COR-L47 (cell line): ENCODE data around the gene MIS12.
A peak's percentile ranks its signal among the peaks of the same experiment; 100 is the strongest.

Experiments
- DNase-seq: peaks from one replicate; lab custom pipeline; 2025; lab: John Stamatoyannopoulos, UW

The MIS12 gene

DNA sequence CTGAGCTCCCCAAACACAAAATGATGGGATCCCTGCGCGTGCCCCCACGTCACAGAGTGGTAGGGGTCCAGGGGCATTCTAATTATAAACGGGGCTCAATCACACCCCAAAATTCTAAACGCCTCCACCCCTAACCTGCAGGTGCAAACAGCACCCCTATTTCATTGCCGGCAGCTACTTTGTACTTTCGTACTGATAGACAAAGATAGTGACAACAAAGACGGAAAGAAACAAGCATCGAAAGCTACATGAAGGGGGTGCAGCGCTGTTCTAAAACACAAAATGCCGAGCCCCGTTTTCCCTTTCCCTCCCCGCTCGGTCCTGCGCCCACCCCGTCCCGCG, 13.9 kb downstream of the MIS12 start:
- no peak for DNase-seq

DNA sequence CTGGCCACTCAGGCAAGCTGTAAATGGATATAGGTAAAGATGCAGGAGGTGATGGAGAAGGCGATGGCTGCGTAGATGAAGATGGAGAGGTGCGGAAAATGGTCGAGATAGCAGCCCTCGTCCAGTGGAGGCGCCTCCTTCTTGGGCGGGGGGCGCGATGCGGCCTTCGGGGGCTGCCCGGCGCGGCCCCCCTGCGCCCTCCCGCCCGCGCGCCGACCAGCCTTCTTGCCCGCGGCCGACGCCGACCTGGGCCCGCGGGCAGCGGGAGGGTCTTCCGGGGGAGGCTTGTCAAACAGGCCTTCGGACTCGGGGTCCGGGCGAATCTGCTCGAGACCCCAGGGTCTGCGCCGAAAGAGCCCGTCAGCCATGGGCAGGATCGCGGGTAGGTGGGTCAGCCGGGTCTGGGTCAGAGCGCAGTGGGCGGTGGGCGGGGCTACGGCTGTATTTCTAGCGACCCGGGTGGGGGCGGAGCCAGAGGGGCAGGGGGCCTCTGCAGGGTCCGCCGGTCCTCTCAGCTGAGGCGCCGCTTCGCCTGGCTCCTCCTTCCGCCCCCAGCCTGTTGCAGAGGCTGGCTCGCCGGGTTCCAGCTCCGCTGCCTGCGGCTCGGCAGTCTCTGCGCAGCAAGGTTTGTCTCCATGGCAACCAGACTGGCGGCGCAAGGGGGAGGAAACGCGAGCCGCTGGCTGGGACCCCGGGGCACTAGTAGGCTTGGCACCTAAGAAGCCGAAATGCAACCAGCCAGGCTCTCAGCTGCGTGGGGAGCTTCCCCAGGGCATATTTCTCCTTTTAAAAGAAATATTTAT, 14.4 kb downstream of the MIS12 start:
- peak; percentile 91 for DNase-seq

DNA sequence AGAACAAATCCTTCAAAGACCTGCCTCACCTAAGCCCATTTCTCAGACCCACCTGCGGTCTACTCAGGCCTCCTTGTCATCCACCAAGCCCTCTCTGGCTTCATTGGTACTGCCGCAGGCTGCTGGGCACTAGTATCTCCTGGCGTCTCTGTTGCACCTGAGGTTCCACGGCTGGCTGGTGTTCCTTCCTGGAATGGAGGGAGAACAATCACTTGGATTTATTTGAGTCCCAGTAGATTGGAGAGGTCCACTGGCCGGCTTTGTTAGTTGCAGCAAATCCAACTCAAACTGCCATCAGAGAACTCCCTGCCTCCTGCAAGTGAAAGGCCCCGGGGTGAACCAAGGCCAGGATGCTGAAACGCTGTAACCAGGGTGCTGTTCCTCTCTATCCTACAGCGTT, 15.3 kb downstream of the MIS12 start:
- DNase-seq: no peak

DNA sequence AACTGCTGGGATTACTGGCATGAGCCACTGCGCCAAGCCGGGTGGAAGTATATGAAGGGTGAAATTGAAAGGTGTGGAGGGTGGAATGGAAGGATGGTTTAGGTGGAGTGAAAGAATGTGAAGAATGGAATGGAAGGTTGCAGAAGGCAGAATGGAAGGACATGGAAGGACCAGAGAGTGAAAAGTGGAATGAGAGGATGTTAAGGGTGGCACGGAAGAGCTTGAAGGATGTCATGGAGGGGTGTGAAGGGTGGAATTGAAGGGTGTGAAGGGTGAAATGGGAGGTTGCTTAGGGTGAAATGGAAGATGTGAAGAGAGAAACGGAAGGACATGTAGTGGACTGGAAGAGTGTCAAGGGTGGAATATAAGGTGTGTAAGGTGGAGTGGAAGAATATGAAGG, 16.2 kb downstream of the MIS12 start:
- no peak for DNase-seq

DNA sequence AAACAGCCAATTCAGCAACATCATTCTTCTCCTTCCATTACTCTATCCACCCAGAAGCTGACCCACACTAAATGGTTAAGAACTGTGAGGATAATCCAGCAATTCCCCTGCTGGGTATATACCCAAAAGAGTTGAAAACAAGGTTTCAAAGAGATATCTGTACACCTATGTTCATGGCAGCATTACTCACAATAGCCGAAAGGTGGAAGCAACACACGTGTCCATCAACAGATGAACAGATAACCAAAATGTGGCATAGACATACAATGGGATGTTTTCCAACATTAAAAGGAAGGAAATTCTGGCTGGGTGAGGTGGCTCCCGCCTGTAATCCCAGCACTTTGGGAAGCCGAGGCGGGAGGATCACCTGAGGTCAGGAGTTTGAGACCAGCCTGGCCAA, 19.9 kb downstream of the MIS12 start:
- no peak for DNase-seq

DNA sequence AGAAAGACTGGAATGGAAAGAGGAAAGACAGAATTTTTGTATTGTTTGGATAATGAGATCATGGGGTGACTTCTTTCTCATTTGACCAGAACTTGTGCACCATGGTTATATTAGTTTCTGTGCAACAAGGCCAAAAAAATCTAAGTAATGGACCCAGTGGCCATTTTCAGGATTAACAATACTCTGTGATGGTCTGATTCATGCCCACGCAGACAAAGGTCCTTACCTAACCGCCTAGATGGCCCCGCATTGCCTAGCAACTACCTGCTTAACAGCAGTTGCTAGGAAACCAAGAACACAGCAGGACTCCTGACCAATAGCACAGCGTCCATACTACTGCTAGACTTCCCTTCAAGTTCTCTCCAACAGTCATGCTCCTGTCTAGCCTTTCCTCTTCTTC, 22.4 kb downstream of the MIS12 start:
- DNase-seq: peak; percentile 65

DNA sequence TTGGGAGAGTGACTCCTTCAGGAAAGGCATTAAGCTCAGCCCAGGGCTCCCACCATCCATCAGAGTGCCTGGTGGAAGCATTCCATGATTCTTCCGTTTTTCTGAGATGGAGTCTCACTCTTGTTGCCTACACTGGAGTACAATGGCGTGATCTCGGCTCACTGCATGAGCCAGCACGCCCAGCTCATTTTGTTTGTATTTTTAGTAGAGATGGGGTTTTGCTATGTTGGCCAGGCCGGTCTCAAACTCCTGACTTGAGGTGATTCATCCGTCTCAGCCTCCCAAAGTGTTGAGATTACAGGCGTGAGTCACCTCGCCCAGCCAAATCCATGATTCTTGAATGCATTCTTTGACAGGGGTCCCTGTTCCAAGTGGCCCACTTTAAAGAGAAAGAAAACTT, 23.1 kb downstream of the MIS12 start:
- DNase-seq: no peak

DNA sequence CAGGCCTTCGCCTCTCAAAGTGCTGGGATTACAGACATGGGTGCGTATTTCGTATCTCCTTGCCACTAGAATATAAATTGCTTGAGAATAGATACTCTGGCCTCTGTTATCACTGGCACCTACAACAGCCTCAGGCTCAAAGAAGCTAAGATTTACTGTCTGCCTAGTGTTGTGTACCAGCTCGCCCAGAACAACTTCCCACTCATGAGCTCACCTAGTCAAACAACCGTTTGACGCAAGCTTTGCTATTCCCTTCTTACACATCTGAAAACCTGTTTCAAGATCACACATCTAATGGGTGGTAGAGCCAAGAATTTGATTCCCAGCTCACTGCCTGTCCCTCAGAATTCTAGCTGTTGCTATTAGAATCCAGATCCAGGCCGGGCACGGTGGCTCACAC, 24.4 kb downstream of the MIS12 start:
- no peak for DNase-seq

DNA sequence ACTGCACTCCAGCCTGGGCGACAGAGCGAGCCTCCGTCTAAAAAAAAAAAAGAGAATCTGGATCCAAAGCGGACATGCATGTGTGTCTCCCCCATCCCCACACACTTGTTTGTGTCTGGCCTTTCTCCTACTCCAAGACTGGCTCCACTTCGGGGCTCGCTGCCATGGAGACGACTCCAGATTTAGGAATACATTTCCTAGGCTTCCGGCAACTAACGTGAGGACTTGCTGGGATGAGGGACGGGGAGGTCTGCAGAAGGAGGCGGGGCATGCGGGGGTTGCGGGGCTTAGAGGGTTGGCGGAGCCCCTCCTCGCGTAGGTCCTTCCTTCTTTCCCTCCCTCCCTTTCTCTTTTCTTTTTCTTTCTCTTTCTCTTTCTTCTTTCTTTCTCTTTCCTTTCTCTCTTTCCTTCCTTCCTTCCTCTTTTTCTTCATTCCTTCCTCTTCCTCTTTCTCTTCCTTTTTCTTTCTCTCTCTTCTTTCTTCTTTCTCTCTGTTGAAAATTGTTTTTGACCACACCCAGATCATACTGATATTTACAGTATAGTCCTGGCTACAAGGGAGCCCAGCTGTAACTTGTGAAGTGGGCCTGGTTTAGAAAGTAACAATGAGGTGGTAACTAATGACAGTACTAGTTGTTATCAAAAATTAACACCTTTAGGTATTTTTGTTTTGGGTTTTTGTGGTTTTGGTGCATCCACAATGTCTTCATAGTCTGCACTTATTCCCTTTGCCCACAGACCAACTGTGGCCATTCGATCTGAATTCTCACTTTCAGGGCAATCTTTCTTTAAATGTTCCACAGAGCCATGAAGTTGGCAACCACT, 25.2 kb downstream of the MIS12 start:
- DNase-seq: no peak

DNA sequence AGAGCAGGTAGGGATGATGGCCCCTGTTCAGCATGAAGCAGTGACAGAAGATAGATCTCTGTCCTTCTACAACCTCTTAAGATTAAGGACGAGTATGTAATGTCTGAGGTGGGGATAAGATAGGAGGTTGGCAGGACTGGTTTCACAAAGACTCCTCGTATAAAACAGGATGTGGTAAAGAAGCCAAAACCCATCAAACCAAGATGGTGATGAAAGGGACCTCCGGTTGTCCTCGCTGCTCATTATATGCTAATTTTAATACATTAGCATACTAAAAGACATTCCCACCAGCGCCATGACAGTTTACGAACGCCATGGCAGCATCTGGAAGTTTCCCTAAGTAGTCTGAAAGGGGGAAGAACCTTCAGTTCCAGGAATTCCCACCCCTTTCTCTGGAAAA, 27.3 kb downstream of the MIS12 start:
- DNase-seq: no peak

DNA sequence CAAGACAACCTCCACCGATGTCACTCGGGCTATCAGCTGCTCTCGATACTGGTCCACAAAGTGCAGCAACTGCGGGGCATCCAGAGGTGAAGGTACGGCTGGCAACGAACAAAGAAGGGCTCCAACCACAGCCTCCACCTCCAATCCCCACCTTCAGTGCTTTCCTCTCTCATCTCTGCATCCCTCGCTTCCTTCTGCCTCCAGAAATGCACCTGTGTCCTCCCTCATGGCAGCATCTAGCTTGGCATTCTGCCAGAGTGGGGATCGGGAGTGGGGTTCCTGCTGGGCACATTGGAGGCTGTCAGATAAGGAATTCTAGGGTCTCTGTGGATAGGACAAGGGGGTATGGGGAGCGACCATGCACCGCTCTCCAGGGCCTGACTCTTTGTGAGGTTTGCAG, 28.6 kb downstream of the MIS12 start:
- no peak for DNase-seq

DNA sequence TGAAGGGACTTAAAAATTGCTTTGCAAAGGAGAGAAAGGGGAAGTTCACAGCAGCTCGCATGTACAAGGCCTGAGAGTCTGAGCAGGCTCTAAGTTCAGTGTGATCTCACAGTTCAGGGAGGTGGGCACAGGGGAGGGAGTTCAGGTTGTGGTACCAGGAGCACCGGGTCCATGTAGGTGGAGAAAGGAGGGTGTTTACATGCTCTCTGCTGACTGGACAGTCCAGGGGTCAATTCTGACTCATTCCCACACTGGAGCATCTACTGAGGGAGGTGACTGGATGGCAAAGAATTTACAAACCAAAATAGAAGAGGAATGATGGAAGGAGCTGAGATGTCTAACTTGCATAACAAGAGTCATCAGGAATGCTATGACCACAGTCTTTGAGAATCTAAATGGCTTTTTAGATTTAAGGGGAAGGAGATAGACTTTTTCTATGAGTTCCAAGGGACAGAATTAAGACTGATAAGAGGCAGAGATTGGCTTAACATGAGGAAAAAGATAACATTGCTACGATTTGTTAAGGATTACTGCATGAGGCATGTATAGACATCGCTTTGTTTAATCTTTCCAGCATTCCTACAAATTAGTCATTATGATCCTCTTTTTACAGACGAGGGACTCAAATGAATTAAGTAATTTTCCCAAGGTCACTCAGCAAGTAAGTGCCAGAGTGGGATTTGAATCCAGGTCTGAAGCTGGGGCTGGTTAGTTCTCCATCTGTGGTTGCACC, 29.9 kb downstream of the MIS12 start:
- no peak for DNase-seq

DNA sequence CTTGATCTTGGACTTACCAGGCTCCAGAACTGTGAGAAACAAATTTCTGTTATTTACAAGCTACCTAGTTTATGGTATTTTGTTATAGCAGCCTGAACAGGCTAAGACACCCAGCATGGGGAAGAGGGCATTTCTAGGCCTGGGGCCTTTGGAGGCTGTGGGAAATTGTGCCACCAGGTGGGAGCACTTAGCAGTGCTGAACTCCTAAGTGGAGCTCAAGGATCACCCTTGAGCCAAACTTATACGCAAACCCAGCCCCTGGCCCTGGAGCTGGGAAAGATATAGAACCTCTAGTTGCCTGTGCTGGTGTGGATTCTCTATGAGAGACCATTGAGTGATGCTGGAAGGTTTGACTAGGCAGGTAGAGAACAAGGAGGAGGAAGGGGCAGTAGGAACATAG, 36.1 kb downstream of the MIS12 start:
- DNase-seq: no peak

DNA sequence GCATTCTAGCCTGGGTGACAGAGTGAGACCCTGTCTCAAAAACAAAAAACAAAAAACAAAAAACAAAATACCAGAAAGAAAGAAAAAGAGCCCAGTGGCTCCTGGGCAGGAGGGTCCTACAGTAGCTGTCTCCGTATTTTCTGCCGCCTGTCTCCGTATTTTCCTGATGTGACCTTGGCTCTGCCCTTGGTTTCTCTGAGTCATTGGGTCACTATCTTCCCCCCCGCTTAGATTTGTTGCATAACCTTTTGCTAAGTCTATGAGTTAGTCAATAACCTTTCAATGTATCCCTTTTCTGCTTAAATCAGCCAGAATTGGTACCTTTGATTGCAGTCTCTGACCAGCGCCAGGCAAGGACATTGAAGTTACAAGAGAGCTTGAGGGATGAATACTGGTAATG, 36.9 kb downstream of the MIS12 start:
- DNase-seq: no peak

DNA sequence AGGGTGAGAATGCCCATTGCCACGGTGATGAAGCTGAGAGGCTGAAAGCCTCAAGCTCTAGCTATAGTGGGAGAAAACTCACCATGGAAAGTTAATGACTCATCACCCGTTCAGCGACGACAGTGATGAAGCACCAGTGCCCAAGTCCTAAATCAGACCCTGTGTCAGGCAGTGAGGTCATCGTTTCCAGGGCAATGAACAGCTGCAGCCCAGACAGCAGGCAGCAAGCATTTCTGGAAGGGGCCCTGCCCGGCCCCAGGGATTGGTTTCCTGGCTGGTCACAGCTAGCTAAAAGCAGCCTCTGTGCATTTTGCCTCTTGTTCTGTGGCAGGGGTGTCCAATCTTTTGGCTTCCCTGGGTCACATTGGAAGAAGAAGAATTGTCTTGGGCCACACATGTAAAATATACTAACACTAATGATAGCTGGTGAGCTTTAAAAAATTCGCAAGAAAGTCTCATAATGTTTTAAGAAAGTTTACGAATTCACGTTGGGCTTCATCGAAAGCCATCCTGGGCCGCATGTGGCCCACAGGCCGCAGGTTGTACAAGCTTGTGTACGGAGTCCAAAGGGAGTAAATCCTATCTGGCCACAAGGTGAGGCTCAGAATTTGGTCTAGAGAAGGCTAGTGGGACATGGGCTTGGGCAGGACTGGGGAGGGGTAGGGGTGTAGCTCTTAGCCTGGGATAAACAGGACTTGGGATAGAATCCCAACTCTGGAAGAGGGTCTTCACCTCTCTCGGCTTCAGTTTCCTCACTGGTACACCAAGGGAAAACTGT, 40.6 kb downstream of the MIS12 start:
- no peak for DNase-seq

DNA sequence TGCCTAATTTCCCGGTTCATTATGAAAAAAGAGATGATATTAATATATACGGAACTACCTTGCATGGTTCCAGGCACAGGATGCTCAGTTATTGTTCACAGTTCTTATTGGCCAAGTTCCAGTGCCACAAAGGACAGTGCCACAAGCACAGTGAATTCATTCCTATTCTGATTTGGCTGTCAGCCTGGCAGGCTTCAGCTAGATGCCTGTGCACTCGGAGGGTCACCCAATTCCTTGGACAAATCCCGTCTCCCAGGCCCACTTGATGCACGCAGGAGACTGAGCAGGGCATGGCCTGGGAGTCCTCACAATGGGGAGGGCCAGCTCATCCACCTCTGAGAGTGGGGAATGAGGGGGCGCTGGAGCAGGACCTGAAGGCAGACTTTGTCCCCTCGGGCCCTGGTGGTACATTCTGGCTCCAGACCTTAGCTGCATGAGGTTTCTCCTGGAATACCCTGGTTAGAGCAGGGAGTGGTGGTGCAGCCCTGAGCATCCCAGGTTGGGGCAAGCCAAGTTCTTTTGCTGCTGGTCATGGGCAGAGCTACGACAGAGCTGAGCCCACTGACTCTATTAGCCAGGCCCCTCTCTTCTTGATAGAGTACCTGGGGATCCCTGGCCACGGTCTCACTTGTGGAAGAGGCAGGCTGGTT, 41.4 kb downstream of the MIS12 start:
- DNase-seq: no peak

DNA sequence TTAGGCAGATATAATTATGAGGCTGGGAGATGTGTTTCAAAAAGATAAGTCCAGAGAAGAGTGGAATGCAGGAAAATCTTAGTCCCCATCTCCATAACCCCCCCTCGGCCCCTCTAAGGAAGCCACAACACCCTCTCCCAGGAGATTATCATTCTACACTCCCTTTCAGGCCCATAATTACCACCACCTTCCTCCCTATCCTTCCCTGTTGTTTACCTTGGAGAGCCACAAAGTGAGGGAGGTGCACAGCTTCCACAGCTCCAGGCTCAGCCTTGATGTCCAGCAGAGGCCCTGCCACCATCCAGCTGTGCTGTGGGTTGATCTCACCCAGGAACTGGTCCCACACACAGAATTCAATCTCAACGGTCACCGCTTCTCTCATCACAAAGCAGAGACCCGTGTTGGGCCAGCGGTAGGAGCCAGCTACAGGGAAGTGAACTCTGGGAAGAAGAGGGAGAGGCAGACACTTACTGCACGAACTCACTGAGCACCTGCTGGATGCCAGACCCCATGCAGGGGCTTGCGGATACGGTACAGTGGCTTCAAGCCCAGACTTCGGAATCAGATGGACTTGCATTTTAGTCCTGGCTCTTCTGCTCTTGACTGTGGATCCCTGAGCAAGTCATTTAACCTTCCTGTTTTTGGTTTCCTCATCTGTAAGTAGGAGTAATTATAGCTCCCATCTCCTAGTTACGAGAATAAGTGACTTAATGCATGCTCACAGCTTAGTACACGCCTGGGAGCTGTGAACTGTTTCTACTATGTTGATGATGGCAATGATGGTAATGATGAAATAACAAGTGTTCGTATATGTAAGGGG, 44.1 kb downstream of the MIS12 start:
- no peak for DNase-seq

DNA sequence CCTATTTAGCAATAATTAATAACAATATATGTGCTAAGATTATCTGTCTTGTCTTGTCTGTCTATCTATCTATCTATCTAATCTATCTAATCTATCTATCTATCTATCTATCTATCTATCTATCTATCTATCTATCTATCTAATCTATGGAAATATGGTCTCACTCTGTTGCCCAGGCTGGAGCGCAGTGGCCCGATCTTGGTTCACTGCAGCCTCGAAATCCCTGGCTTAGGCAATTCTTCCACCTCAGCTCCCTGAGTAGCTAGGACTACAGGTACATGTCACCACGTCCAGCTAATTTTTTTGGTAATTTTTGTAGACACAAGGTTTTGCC, 44.7 kb downstream of the MIS12 start:
- no peak for DNase-seq

DNA sequence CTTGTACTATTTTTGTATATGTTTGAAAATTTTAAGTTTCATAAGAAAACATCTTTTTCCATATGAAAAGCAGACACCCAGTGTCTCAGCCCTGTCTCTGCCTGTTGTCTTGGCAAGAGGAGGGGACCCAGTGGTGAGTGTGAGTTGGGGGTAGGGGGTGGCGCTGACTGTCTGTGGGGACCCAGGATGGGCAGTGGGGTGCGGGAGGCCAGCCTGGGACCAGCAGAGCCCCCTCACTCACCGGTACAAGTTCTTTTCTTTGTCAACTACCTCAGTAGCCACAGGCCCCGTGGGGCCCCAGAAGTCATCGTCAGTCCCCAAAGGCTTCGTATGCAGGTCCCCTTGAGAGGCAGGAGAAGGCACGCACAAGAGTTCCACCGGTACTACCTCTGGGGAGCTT, 46.2 kb downstream of the MIS12 start:
- DNase-seq: no peak

DNA sequence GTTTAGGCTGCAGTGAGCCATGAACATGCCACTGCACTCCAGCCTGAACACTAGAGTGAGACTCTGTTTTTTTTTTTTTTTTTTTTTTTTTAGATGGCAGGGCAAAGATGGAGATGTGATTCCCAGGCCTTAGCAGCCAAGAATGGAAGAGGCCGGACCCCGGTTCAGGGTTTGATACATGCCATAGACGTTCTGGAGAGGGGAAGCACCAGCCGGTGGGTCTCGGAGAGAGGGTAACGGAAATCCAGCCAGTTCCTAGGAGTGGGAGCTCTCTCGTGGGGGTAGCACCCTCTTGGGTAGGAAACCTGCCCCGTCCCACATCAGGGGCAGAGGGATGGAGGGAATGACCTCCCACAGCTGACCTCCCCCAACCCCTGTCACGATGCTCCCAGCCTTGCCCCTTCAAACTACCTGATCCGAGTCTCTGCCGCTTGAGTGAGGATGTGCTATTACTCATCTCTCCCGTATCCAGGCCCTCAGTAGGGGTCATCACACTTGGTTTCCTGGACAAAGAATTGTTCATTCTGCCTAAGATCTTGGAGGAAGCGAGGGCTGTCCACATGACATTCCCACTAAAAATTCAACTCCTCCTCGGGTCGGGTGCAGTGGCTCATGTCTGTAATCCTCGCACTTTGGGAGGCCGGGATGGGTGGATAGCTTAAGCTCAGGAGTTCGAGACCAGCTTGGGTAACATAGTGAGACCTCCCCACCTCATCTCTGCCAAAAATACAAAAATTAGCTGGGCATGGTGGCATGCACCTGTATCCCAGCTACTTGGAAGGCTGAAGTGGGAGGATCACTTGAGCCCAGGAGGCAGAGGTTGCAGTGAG, 47.3 kb downstream of the MIS12 start:
- no peak for DNase-seq
